Natural killer cell (primary cell): ENCODE data around the gene TBC1D9. TPM values are rescaled to one million over a fixed set of nuclear protein-coding genes. Genes with fewer than 3 reads are reported as not detected.

Experiments
- ATAC-seq, 3 donors: fragments of 150-1000 bp in 2 of 3; fragments of 200-7000 bp in 1 of 3; cut with Tn5 transposase; 1 replicate in 1 of 3; 2 replicates in 2 of 3; pipeline ENCODE4 v1.10.0; 2021; ENCODE audit warnings: mild to moderate bottlenecking in 2 of 3, moderate library complexity in 2 of 3
- DNase-seq, 2 donors: peaks; one replicate each; pipeline versions ENCODE4 v3.0.0 to v3.0.0-alpha.2; 2013 to 2021; ENCODE audit warnings: mixed read lengths in 1 of 2
- H3K27ac ChIP-seq: one replicate; pipeline ENCODE4 v1.5.1; 2013; ENCODE audit warnings: mild to moderate bottlenecking, low read length
- H3K27me3 ChIP-seq: one replicate; pipeline ENCODE4 v1.6.1; 2013; ENCODE audit warnings: low read length; ENCODE audit not compliant: control insufficient read depth, insufficient read depth
- H3K36me3 ChIP-seq: one replicate; pipeline ENCODE4 v1.6.1; 2013; ENCODE audit warnings: low read length; ENCODE audit not compliant: control insufficient read depth, insufficient read depth
- H3K4me1 ChIP-seq: one replicate; pipeline ENCODE4 v1.6.1; 2013; ENCODE audit warnings: low read length; ENCODE audit not compliant: control insufficient read depth, insufficient read depth
- H3K4me3 ChIP-seq: one replicate; pipeline ENCODE4 v1.5.1; 2013; ENCODE audit warnings: low read length
- H3K9me3 ChIP-seq: one replicate; pipeline ENCODE4 v1.6.1; 2013; ENCODE audit warnings: low read length; ENCODE audit not compliant: control insufficient read depth, insufficient read depth
- H3K27ac Mint-ChIP-seq, 2 donors: one replicate each; pipeline ENCODE4 v1.8.0; 2022; ENCODE audit warnings: mild to moderate bottlenecking in 2 of 2, mixed read lengths in 2 of 2, moderate library complexity in 1 of 2
- H3K27me3 Mint-ChIP-seq, 2 donors: one replicate each; pipeline ENCODE4 v1.8.0; 2022; ENCODE audit warnings: low read depth in 2 of 2, mixed read lengths in 2 of 2
- H3K36me3 Mint-ChIP-seq: one replicate; pipeline ENCODE4 v1.8.0; 2022; ENCODE audit warnings: mixed read lengths
- H3K4me1 Mint-ChIP-seq, 2 donors: one replicate each; pipeline ENCODE4 v1.8.0; 2022; ENCODE audit warnings: mixed read lengths in 2 of 2
- H3K4me3 Mint-ChIP-seq: one replicate; pipeline ENCODE4 v1.8.0; 2022; ENCODE audit warnings: mild to moderate bottlenecking, moderate library complexity, mixed read lengths
- H3K9me3 Mint-ChIP-seq, 2 donors: one replicate each; pipeline ENCODE4 v1.8.0; 2022; ENCODE audit warnings: mixed read lengths in 2 of 2
- WGBS: methylation state at CpG from one replicate; pipeline ENCODE4 v1.1.7; 2013; ENCODE audit warnings: missing lambda C conversion rate; ENCODE audit not compliant: insufficient coverage; 5-methylcytosine and 5-hydroxymethylcytosine counted together
- intact Hi-C: fragments of 100-400 bp; cut with micrococcal nuclease; formaldehyde crosslinking; loops from one replicate; pipeline ENCODE4 v1.14.2; 2022
- total RNA-seq, 4 donors: library from RNA; stranded (reverse); fragments of 120-200 nt in 1 of 4; gene quantifications; one replicate each; pipeline versions ENCODE4 v1.2.3 to v1.2.4, GENCODE V29; 2013 to 2022
- TF ChIP-seq, protein P1 (sequence below): fragments of 200-600 bp; IDR thresholded peaks from one replicate; pipeline ENCODE4 v1.8.0; 2022; ENCODE audit warnings: antibody characterized with exemption

Gene TBC1D9
- total RNA-seq, 3 donors from 2014 or later (not counting 1 experiment from before 2014, with no cell fraction given), result 1.3 to 3.3 (median 2.0) TPM

DNA sequence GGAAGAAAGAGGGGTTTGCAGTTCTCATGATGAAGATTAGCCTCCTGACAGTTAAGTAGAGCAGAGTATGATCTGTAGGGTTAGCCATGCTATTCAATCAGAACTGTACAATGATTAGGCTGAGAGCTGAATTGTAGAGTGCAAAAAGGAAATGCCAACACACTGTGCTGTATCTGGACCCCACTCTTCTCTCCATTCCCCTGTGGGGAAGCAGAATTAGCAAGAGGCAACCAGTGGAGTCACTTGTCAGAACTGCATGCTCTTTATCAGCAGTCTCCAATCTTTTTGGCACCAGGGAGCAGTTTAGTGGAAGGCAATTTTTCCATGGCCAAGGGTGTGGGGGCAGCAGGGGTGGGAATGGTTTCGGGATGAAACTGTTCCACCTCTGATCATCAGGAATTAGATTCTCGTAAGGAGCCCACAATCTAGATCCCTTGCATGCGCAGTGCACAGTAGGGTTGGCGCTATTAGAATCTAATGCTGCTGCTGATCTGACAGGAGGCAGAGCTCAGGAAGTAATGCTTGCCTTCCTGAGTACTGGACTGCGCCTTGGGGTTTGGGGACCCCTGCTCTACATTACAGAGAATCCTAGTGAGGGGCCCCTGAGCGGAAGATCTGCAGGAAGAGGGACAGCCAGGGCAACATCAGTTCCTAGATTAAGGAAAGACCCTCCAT, 19.4 kb downstream of the TBC1D9 start:
- Mint-ChIP-seq H3K27ac (no peak overlapping the region), H3K4me3 (no peak overlapping the region), H3K9me3 (no peaks in the 10 kb centered on the region), H3K27me3 (peaks cover 10 to 26% of the 10 kb centered on the region in 2 donors), H3K36me3 (no peaks in the 10 kb centered on the region), H3K4me1 (no peaks in the 10 kb centered on the region)
- intact Hi-C loops, result no loop called here
- H3K4me3 ChIP-seq, result no peak overlapping the region
- H3K9me3 ChIP-seq, result no peaks in the 10 kb centered on the region
- no peaks in the 10 kb centered on the region for H3K36me3 ChIP-seq
- 90% methylated on average over 6 of the region's 6 CpGs for WGBS
- H3K4me1 ChIP-seq, result no peaks in the 10 kb centered on the region
- TF ChIP-seq, protein P1, sequence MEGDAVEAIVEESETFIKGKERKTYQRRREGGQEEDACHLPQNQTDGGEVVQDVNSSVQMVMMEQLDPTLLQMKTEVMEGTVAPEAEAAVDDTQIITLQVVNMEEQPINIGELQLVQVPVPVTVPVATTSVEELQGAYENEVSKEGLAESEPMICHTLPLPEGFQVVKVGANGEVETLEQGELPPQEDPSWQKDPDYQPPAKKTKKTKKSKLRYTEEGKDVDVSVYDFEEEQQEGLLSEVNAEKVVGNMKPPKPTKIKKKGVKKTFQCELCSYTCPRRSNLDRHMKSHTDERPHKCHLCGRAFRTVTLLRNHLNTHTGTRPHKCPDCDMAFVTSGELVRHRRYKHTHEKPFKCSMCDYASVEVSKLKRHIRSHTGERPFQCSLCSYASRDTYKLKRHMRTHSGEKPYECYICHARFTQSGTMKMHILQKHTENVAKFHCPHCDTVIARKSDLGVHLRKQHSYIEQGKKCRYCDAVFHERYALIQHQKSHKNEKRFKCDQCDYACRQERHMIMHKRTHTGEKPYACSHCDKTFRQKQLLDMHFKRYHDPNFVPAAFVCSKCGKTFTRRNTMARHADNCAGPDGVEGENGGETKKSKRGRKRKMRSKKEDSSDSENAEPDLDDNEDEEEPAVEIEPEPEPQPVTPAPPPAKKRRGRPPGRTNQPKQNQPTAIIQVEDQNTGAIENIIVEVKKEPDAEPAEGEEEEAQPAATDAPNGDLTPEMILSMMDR, result no peak
- ATAC-seq (no peak), DNase-seq (no peak)
- no peak overlapping the region for H3K27ac ChIP-seq
- H3K27me3 ChIP-seq, result no peaks in the 10 kb centered on the region

- no peaks in the 10 kb centered on the region for H3K36me3 Mint-ChIP-seq
- TF ChIP-seq, protein P1, result no peak
- no peak overlapping the region for H3K27ac ChIP-seq
- WGBS, result 86% methylated on average over 4 of the region's 4 CpGs
- ATAC-seq, result no peak
- no peaks in the 10 kb centered on the region for H3K4me1 ChIP-seq
- H3K4me3 ChIP-seq, result no peak overlapping the region
- H3K4me3 Mint-ChIP-seq, result no peak overlapping the region
- H3K9me3 Mint-ChIP-seq, result no peaks in the 10 kb centered on the region
- H3K27me3 Mint-ChIP-seq, result peaks cover 8 to 26% of the 10 kb centered on the region in 2 donors
- no peaks in the 10 kb centered on the region for H3K4me1 Mint-ChIP-seq
- no peaks in the 10 kb centered on the region for H3K9me3 ChIP-seq
- no peak for DNase-seq
- H3K27me3 ChIP-seq, result no peaks in the 10 kb centered on the region
- H3K36me3 ChIP-seq, result no peaks in the 10 kb centered on the region
- intact Hi-C loops, result no loop called here
- H3K27ac Mint-ChIP-seq, result no peak overlapping the region
These were observed 20.3 kb downstream of the TBC1D9 start for GRCh38 chr4:140735779-140736391.

GRCh38 chr4:140735317-140735716, 20.9 kb downstream of the TBC1D9 start:
- Mint-ChIP-seq H3K9me3 (no peaks in the 10 kb centered on the region), H3K27me3 (peaks cover 8 to 26% of the 10 kb centered on the region in 2 donors), H3K4me1 (no peaks in the 10 kb centered on the region), H3K36me3 (no peaks in the 10 kb centered on the region), H3K4me3 (no peak overlapping the region), H3K27ac (no peak overlapping the region)
- DNase-seq, result no peak
- Histone ChIP-seq H3K4me3 (no peak overlapping the region), H3K4me1 (no peaks in the 10 kb centered on the region), H3K36me3 (no peaks in the 10 kb centered on the region), H3K9me3 (no peaks in the 10 kb centered on the region), H3K27ac (no peak overlapping the region), H3K27me3 (no peaks in the 10 kb centered on the region)
- TF ChIP-seq, protein P1, result no peak
- intact Hi-C loops, result no loop called here
- 89% methylated on average over 2 of the region's 2 CpGs for WGBS
- ATAC-seq, result no peak
